GM18508 (cell line): ENCODE data around the gene S100G.
"Not testable (repeated sequence)": the region's sequence is repeated elsewhere in the genome, so short reads cannot be mapped to it uniquely, and the experiment has no call there.

ENCODE experiments used
- ATAC-seq: cut with Tn5 transposase; IDR thresholded peaks from one replicate; pipeline ENCODE4 v1.9.1; 2021; ENCODE audit warnings: moderate number of reproducible peaks; ENCODE audit not compliant: insufficient read depth, unreplicated experiment

S100G gene

GRCh38 chrX:16649858-16650257 lies at the start of gene S100G:
Gene S100G (plus strand): TSS chrX:16650158. CDS start chrX:16651007, 849 bp downstream.
- ATAC-seq = no peak

- no peak for ATAC-seq
These were observed 48.1 kb upstream of the S100G start for GRCh38 chrX:16601885-16602284.

GRCh38 chrX:16603235-16603634 lies 46.7 kb upstream of the S100G start:
- not testable (repeated sequence) for ATAC-seq

- no peak for ATAC-seq
These were observed 46.1 kb upstream of the S100G start for GRCh38 chrX:16603822-16604221.

GRCh38 chrX:16604337-16604736 lies 45.6 kb upstream of the S100G start:
- ATAC-seq = no peak

- ATAC-seq = no peak
These were observed 43.7 kb upstream of the S100G start for GRCh38 chrX:16606142-16606720.

GRCh38 chrX:16610121-16610621 lies 39.8 kb upstream of the S100G start:
- no peak for ATAC-seq

- ATAC-seq = not testable (repeated sequence)
These were observed 39.3 kb upstream of the S100G start for GRCh38 chrX:16610654-16611053.

- ATAC-seq = no peak
These were observed 37.6 kb upstream of the S100G start for GRCh38 chrX:16612257-16612897.

- ATAC-seq = no peak
These were observed 32.6 kb upstream of the S100G start for GRCh38 chrX:16617382-16617781.

GRCh38 chrX:16618422-16618821 lies 31.5 kb upstream of the S100G start:
- no peak for ATAC-seq

GRCh38 chrX:16619024-16619423 lies 30.9 kb upstream of the S100G start:
- no peak for ATAC-seq

GRCh38 chrX:16628511-16628910 lies 21.4 kb upstream of the S100G start:
- not testable (repeated sequence) for ATAC-seq

GRCh38 chrX:16628946-16629595 lies 20.9 kb upstream of the S100G start:
- ATAC-seq = no peak

GRCh38 chrX:16629909-16630308 lies 20.0 kb upstream of the S100G start:
- ATAC-seq = no peak

- no peak for ATAC-seq
These were observed 16.2 kb upstream of the S100G start for GRCh38 chrX:16633754-16634153.

- no peak for ATAC-seq
These were observed 14.9 kb upstream of the S100G start for GRCh38 chrX:16635040-16635439.

GRCh38 chrX:16635596-16635995 lies 14.4 kb upstream of the S100G start:
- no peak for ATAC-seq

- ATAC-seq = no peak
These were observed 11.4 kb upstream of the S100G start for GRCh38 chrX:16638533-16638932.

- ATAC-seq = no peak
These were observed 10.0 kb upstream of the S100G start for GRCh38 chrX:16639966-16640365.

GRCh38 chrX:16640823-16641222 lies 9.1 kb upstream of the S100G start:
- ATAC-seq = no peak

GRCh38 chrX:16643176-16643575 lies 6.8 kb upstream of the S100G start:
- ATAC-seq = no peak
